H1 (cell line): ENCODE data around the gene GSK3B. TPM values are rescaled to one million over a fixed set of nuclear protein-coding genes. Genes with fewer than 3 reads are reported as not detected.

Experiments
- CTCF ChIA-PET: fragments of 300-600 bp; sonication (Branson Sonifier 250); formaldehyde crosslinking; loops from one replicate; lab custom pipeline; 2021; ENCODE audit not compliant: partially characterized antibody; lab: Charles Lee
- POLR2A ChIA-PET: fragments of 300-600 bp; sonication (Branson Sonifier 250); formaldehyde crosslinking; loops from one replicate; lab custom pipeline; 2021; ENCODE audit warnings: inconsistent platforms; ENCODE audit not compliant: partially characterized antibody; lab: Charles Lee
- DNase-seq, 2 experiments: peaks; one replicate each; pipeline versions ENCODE4 v3.0.0 to v3.0.0-alpha.2; 2010 to 2022; ENCODE audit warnings: low spot score in 2 of 2, low read depth in 1 of 2, mixed read lengths in 1 of 2
- FAIRE-seq: peaks from 2 replicates; lab custom pipeline; 2011; peaks lifted over from hg19 to GRCh38; lab: Jason Lieb, UNC
- H2AFZ ChIP-seq: 2 replicates; pipeline ENCODE4 v1.8.1; 2012; ENCODE audit warnings: low read length, inconsistent platforms
- H2AK5ac ChIP-seq: 2 replicates; pipeline ENCODE4 v1.6.1; 2013; ENCODE audit warnings: low read depth, low read length
- H2BK120ac ChIP-seq: replicated peaks from 2 replicates; pipeline ENCODE3; 2013; ENCODE audit warnings: low read depth, low read length, inconsistent platforms
- H2BK12ac ChIP-seq: 2 replicates; pipeline ENCODE4 v1.6.1; 2013; ENCODE audit warnings: low read depth, low read length
- H2BK15ac ChIP-seq: 2 replicates; pipeline ENCODE4 v1.6.1; 2013; ENCODE audit warnings: low read length
- H2BK20ac ChIP-seq: 2 replicates; pipeline ENCODE4 v1.6.1; 2013; ENCODE audit warnings: low read length
- H2BK5ac ChIP-seq: 2 replicates; pipeline ENCODE4 v1.6.1; 2013; ENCODE audit warnings: low read depth, low read length
- H3K14ac ChIP-seq: 2 replicates; pipeline ENCODE4 v1.6.1; 2013; ENCODE audit warnings: inconsistent platforms; ENCODE audit not compliant: insufficient read length
- H3K18ac ChIP-seq: 2 replicates; pipeline ENCODE4 v1.6.1; 2013; ENCODE audit warnings: low read length; ENCODE audit errors: extremely low read depth
- H3K23ac ChIP-seq: 2 replicates; pipeline ENCODE4 v1.6.1; 2013; ENCODE audit warnings: inconsistent platforms; ENCODE audit not compliant: insufficient read length
- H3K23me2 ChIP-seq: 2 replicates; pipeline ENCODE4 v1.6.1; 2013; ENCODE audit warnings: low read depth, low read length
- H3K27ac ChIP-seq: 2 replicates; pipeline ENCODE4 v1.6.1; 2011; ENCODE audit warnings: low read depth, low read length, inconsistent platforms
- H3K27me3 ChIP-seq, 4 experiments: replicated peaks in 1 of 4; 1 replicate in 1 of 4; 2 replicates in 3 of 4; pipeline versions ENCODE4 v1.6.1 to v1.8.1; 2011 to 2013; ENCODE audit warnings: low read length in 3 of 4, mild to moderate bottlenecking in 3 of 4, inconsistent platforms in 2 of 4, mixed read lengths in 2 of 4, moderate library complexity in 1 of 4; ENCODE audit not compliant: control insufficient read depth in 3 of 4, insufficient read depth in 3 of 4; ENCODE audit errors: extremely low read depth in 1 of 4
- H3K36me3 ChIP-seq, 4 experiments: 2 replicates each; pipeline versions ENCODE4 v1.6.1 to v1.8.1; 2011 to 2013; ENCODE audit warnings: mild to moderate bottlenecking in 4 of 4, low read length in 3 of 4, moderate library complexity in 2 of 4, control low read depth in 1 of 4, inconsistent platforms in 1 of 4; ENCODE audit not compliant: insufficient read depth in 4 of 4, control insufficient read depth in 2 of 4
- H3K4ac ChIP-seq: replicated peaks from 2 replicates; pipeline ENCODE3; 2013; ENCODE audit warnings: low read length, low read depth, mixed read lengths, inconsistent platforms; ENCODE audit not compliant: insufficient read length
- H3K4me1 ChIP-seq, 4 experiments: replicated peaks in 1 of 4; 1 replicate in 1 of 4; 2 replicates in 3 of 4; pipeline versions ENCODE4 v1.6.1 to v1.8.1; 2011 to 2013; ENCODE audit warnings: low read length in 3 of 4, inconsistent platforms in 2 of 4, mixed read lengths in 1 of 4; ENCODE audit not compliant: insufficient read depth in 4 of 4, control insufficient read depth in 3 of 4
- H3K4me2 ChIP-seq, 2 experiments: 2 replicates each; pipeline versions ENCODE4 v1.6.1 to v1.8.1; 2011 to 2013; ENCODE audit warnings: low read depth in 2 of 2, low read length in 2 of 2, control low read depth in 1 of 2, inconsistent platforms in 1 of 2, mild to moderate bottlenecking in 1 of 2; ENCODE audit not compliant: insufficient read depth in 1 of 2
- H3K4me3 ChIP-seq, 4 experiments: fragments of 200-600, 300-600 bp in 1 of 4; sonication (generic), shearing (Covaris generic), sonication (Bioruptor Twin) in 1 of 4; 2 replicates each; pipeline versions ENCODE4 v1.5.1 to v1.8.1; 2011 to 2016; ENCODE audit warnings: low read length in 4 of 4, low read depth in 3 of 4, control low read depth in 2 of 4, inconsistent platforms in 2 of 4, mild to moderate bottlenecking in 2 of 4, mixed read lengths in 1 of 4, moderate library complexity in 1 of 4; ENCODE audit not compliant: insufficient read depth in 2 of 4; ENCODE audit errors: extremely low read depth in 1 of 4
- H3K56ac ChIP-seq: replicated peaks from 2 replicates; pipeline ENCODE3; 2013; ENCODE audit warnings: low read depth, mild to moderate bottlenecking, mixed read lengths, low read length, inconsistent platforms; ENCODE audit not compliant: insufficient read length
- H3K79me1 ChIP-seq: 2 replicates; pipeline ENCODE4 v1.6.1; 2013; ENCODE audit warnings: low read depth, low read length, control low read depth
- H3K79me2 ChIP-seq, 2 experiments: 2 replicates each; pipeline versions ENCODE4 v1.6.1 to v1.8.1; 2012 to 2013; ENCODE audit warnings: low read length in 2 of 2, mild to moderate bottlenecking in 2 of 2, inconsistent platforms in 1 of 2; ENCODE audit not compliant: insufficient read depth in 2 of 2, control insufficient read depth in 1 of 2
- H3K9ac ChIP-seq, 4 experiments: replicated peaks in 1 of 4; 1 replicate in 1 of 4; 2 replicates in 3 of 4; pipeline versions ENCODE4 v1.6.1 to v1.8.1; 2011 to 2013; ENCODE audit warnings: low read depth in 3 of 4, low read length in 3 of 4, control low read depth in 2 of 4, mild to moderate bottlenecking in 2 of 4, moderate library complexity in 2 of 4, inconsistent platforms in 1 of 4; ENCODE audit errors: extremely low read depth in 1 of 4
- H3K9me3 ChIP-seq, 2 experiments: 2 replicates each; pipeline versions ENCODE4 v1.6.1 to v1.8.1; 2012 to 2013; ENCODE audit warnings: mild to moderate bottlenecking in 2 of 2, moderate library complexity in 2 of 2, control low read depth in 1 of 2, inconsistent platforms in 1 of 2, low read depth in 1 of 2, low read length in 1 of 2, mixed read lengths in 1 of 2; ENCODE audit not compliant: insufficient read depth in 2 of 2
- H4K20me1 ChIP-seq, 2 experiments: replicated peaks in 1 of 2; 2 replicates each; pipeline versions ENCODE3 to v1.8.1; 2011 to 2013; ENCODE audit warnings: inconsistent platforms in 2 of 2, low read length in 2 of 2, mild to moderate bottlenecking in 1 of 2; ENCODE audit not compliant: insufficient read depth in 2 of 2, control insufficient read depth in 1 of 2
- H4K5ac ChIP-seq: 2 replicates; pipeline ENCODE4 v1.6.1; 2013; ENCODE audit warnings: low read length, low read depth, mixed read lengths, inconsistent platforms; ENCODE audit not compliant: insufficient read length
- H4K8ac ChIP-seq: 2 replicates; pipeline ENCODE4 v1.8.0; 2013; ENCODE audit warnings: mild to moderate bottlenecking, moderate library complexity, low read length, inconsistent platforms; ENCODE audit not compliant: insufficient read depth; ENCODE audit errors: extremely low read depth
- H4K91ac ChIP-seq: replicated peaks from 2 replicates; pipeline ENCODE3; 2013; ENCODE audit warnings: low read length, mixed read lengths, inconsistent platforms; ENCODE audit not compliant: insufficient read length
- BRCA1 ChIP-seq: IDR thresholded peaks from 2 replicates; pipeline ENCODE4 v1.6.1; 2012; ENCODE audit warnings: low read depth, low read length, improper control_type of control experiment
- CEBPB ChIP-seq: IDR thresholded peaks from 2 replicates; pipeline ENCODE4 v1.6.1; 2012; ENCODE audit warnings: low read depth, low read length
- CTBP2 ChIP-seq: IDR thresholded peaks from 2 replicates; pipeline ENCODE4 v1.7.0; 2011; ENCODE audit warnings: borderline replicate concordance, mild to moderate bottlenecking, moderate library complexity, mixed read lengths, low read length; ENCODE audit not compliant: insufficient read depth, insufficient read length
- EGR1 ChIP-seq: IDR thresholded peaks from 2 replicates; pipeline ENCODE4 v1.6.1; 2011; ENCODE audit warnings: low read depth, low read length, borderline replicate concordance
- EP300 ChIP-seq, 2 experiments: IDR thresholded peaks; 1 replicate in 1 of 2; 2 replicates in 1 of 2; pipeline ENCODE4 v1.6.1; 2011 to 2012; ENCODE audit warnings: low read depth in 2 of 2, low read length in 2 of 2, mild to moderate bottlenecking in 2 of 2, borderline replicate concordance in 1 of 2, inconsistent platforms in 1 of 2, moderate library complexity in 1 of 2
- POU5F1 ChIP-seq: IDR thresholded peaks from 2 replicates; pipeline ENCODE4 v1.6.1; 2011; ENCODE audit warnings: low read depth, mild to moderate bottlenecking, low read length, moderate library complexity
- SP2 ChIP-seq: IDR thresholded peaks from 2 replicates; pipeline ENCODE4 v1.6.1; 2012; ENCODE audit warnings: mild to moderate bottlenecking, low read length, inconsistent platforms
- SRF ChIP-seq: IDR thresholded peaks from 2 replicates; pipeline ENCODE4 v1.6.1; 2011; ENCODE audit warnings: mild to moderate bottlenecking, low read depth, low read length, moderate library complexity
- TAF1 ChIP-seq: IDR thresholded peaks from 2 replicates; pipeline ENCODE4 v1.6.1; 2011; ENCODE audit warnings: mild to moderate bottlenecking, low read depth, low read length
- YY1 ChIP-seq: IDR thresholded peaks from 2 replicates; pipeline ENCODE4 v1.6.1; 2011; ENCODE audit warnings: low read depth, mild to moderate bottlenecking, low read length
- WGBS, 2 experiments: shearing (Covaris generic) in 1 of 2; methylation state at CpG; one replicate each; pipeline versions ENCODE4 v1.1.6 to v1.1.7; 2013 to 2015; ENCODE audit warnings: low lambda C conversion rate in 2 of 2, mixed read lengths in 2 of 2, inconsistent platforms in 1 of 2, low coverage in 1 of 2, missing lambda C conversion rate in 1 of 2; ENCODE audit not compliant: insufficient replicate concordance in 2 of 2, insufficient coverage in 1 of 2, insufficient read length in 1 of 2; ENCODE audit errors: extremely low coverage in 1 of 2, missing lambda C conversion rate in 1 of 2; 5-methylcytosine and 5-hydroxymethylcytosine counted together
- polyA plus RNA-seq, 7 experiments: library from polyadenylated mRNA; depleted of rRNA in 3 of 7; stranded (reverse) in 5 of 7; unstranded in 2 of 7; fragments of >200 nt in 5 of 7; fragments of 200-250 nt in 2 of 7; gene quantifications; 1 replicate in 5 of 7; 2 replicates in 1 of 7; 4 replicates in 1 of 7; pipeline versions ENCODE4 v1.2.1 to v1.2.3, GENCODE V29; 2011 to 2013; ENCODE audit warnings: missing spikeins in 2 of 7, mixed read lengths in 2 of 7
- total RNA-seq: library from RNA; stranded (reverse); fragmentation: NEBNext Ultra II Directional; extraction: Animal tissue kit (Norgen Biotek cat#: 25700); gene quantifications from 2 replicates; pipeline ENCODE4 v1.2.1, GENCODE V29; 2021

GSK3B gene
- total and polyA plus RNA-seq, 2 of the 8 experiments (the other 6 are each of a cell fraction or from before 2014, with no cell fraction given) = 24.2 to 50.7 TPM

GRCh38 chr3:120102232-120102631 is 8.0 kb upstream of the GSK3B start:
- no peaks in the 10 kb centered on the region for H4K20me1 ChIP-seq
- no peak overlapping the region; a peak in 1 of 7 replicates for H3K9ac ChIP-seq
- H3K4me2 ChIP-seq = no peak overlapping the region
- no peak overlapping the region for H3K4me3 ChIP-seq
- no peaks in the 10 kb centered on the region for H3K9me3 ChIP-seq
- H3K18ac ChIP-seq = no peak overlapping the region
- H2AFZ ChIP-seq = no peak overlapping the region
- H3K23me2 ChIP-seq = no peaks in the 10 kb centered on the region
- no peak overlapping the region for H2BK12ac ChIP-seq
- H4K5ac ChIP-seq = no peak overlapping the region
- no peak overlapping the region for H2BK5ac ChIP-seq
- H3K79me2 ChIP-seq = peaks cover 0 to 30% of the 10 kb centered on the region in 2 experiments; a peak in 2 of 4 replicates
- H3K4me1 ChIP-seq = no peaks in the 10 kb centered on the region
- no peaks in the 10 kb centered on the region for H3K27me3 ChIP-seq
- H3K79me1 ChIP-seq = no peaks in the 10 kb centered on the region; the same call in 1 of the 2 replicates
- no peak overlapping the region for H3K27ac ChIP-seq
- no peak overlapping the region for H4K8ac ChIP-seq
- ChIA-PET POLR2A (interaction anchor here (1.0 to 1.3 kb wide), 2 partner anchors 30 to 62 kb away, joined by 3 read pairs; no protein-coding TSS in a partner anchor), CTCF (no interaction called here)
- no peak overlapping the region for H2AK5ac ChIP-seq
- no peak overlapping the region for H4K91ac ChIP-seq
- no peak overlapping the region for H2BK20ac ChIP-seq
- H2BK120ac ChIP-seq = no peak overlapping the region
- H2BK15ac ChIP-seq = no peak overlapping the region
- peaks cover 0 to 19% (median 0%) of the 10 kb centered on the region in 4 experiments; a peak in 2 of 8 replicates for H3K36me3 ChIP-seq
- FAIRE-seq (no peak), DNase-seq (no peak)
- no peak overlapping the region for H3K56ac ChIP-seq
- no peak overlapping the region for H3K4ac ChIP-seq
- H3K23ac ChIP-seq = no peak overlapping the region
- WGBS, 2 experiments = 89% methylated on average over 3 of the region's 3 CpGs; no CpG with 5 or more reads in 1 of the 2 experiments
- H3K14ac ChIP-seq = no peak overlapping the region
- TF ChIP-seq SRF (no peak), SP2 (no peak), CEBPB (no peak), EP300 (IDR thresholded peaks at IDR 0.05; ENCODE audit: borderline replicate concordance in 1 of 2, low read depth in 2 of 2, low read length in 2 of 2) (no peak), EGR1 (no peak), CTBP2 (no peak), TAF1 (no peak), YY1 (no peak), BRCA1 (no peak), POU5F1 (no peak)
